HG03469 (cell line): ENCODE data around the gene XXYLT1.

Experiments
- ATAC-seq: cut with Tn5 transposase; IDR thresholded peaks from one replicate; pipeline ENCODE4 v1.9.1; 2021; ENCODE audit warnings: mild to moderate bottlenecking, moderate library complexity, moderate number of reproducible peaks; ENCODE audit not compliant: unreplicated experiment

XXYLT1 gene

GRCh38 chr3:195139091-195139875 lies 131.7 kb downstream of the XXYLT1 start:
- ATAC-seq: no peak

- ATAC-seq: no peak
Observed at GRCh38 chr3:195137638-195138588, 133.0 kb downstream of the XXYLT1 start.

GRCh38 chr3:195135917-195136316 lies 135.0 kb downstream of the XXYLT1 start:
- ATAC-seq: no peak

- no peak for ATAC-seq
Observed at GRCh38 chr3:195134431-195134830, 136.5 kb downstream of the XXYLT1 start.

- ATAC-seq: no peak
Observed at GRCh38 chr3:195133462-195133861, 137.5 kb downstream of the XXYLT1 start.

- no peak for ATAC-seq
Observed at GRCh38 chr3:195133013-195133412, 137.9 kb downstream of the XXYLT1 start.

- no peak for ATAC-seq
Observed at GRCh38 chr3:195131176-195131575, 139.8 kb downstream of the XXYLT1 start.

- ATAC-seq: peak; percentile 74
Observed at GRCh38 chr3:195129644-195130492, 141.1 kb downstream of the XXYLT1 start.

GRCh38 chr3:195129072-195129643 lies 141.8 kb downstream of the XXYLT1 start:
- no peak for ATAC-seq

GRCh38 chr3:195128255-195129071 lies 142.5 kb downstream of the XXYLT1 start:
- ATAC-seq: no peak

- no peak for ATAC-seq
Observed at GRCh38 chr3:195126056-195126605, 144.8 kb downstream of the XXYLT1 start.

- no peak for ATAC-seq
Observed at GRCh38 chr3:195125646-195126045, 145.3 kb downstream of the XXYLT1 start.

GRCh38 chr3:195124378-195124992 lies 146.5 kb downstream of the XXYLT1 start:
- no peak for ATAC-seq

- ATAC-seq: no peak
Observed at GRCh38 chr3:195123281-195123691, 147.7 kb downstream of the XXYLT1 start.

- ATAC-seq: no peak
Observed at GRCh38 chr3:195122261-195122660, 148.7 kb downstream of the XXYLT1 start.

- no peak for ATAC-seq
Observed at GRCh38 chr3:195120267-195120601, 150.7 kb downstream of the XXYLT1 start.

- ATAC-seq: no peak
Observed at GRCh38 chr3:195119461-195120266, 151.3 kb downstream of the XXYLT1 start.

- no peak for ATAC-seq
Observed at GRCh38 chr3:195118671-195119070, 152.3 kb downstream of the XXYLT1 start.
